GM18870 (cell line): ENCODE measurements around the gene IGSF9.

Source experiments
- ATAC-seq: cut with Tn5 transposase; IDR thresholded peaks from one replicate; pipeline ENCODE4 v1.9.1; 2021; ENCODE audit warnings: moderate library complexity; ENCODE audit not compliant: unreplicated experiment

The IGSF9 gene

GRCh38 chr1:159947942-159948341, 2.5 kb upstream of the IGSF9 start:
- no peak for ATAC-seq

GRCh38 chr1:159946242-159947187, 1.1 kb upstream of the IGSF9 start:
- ATAC-seq: no peak

- no peak for ATAC-seq
These were observed 574 bp downstream of the IGSF9 start for GRCh38 chr1:159944623-159945455.

GRCh38 chr1:159943908-159944622, 1.3 kb downstream of the IGSF9 start:
- ATAC-seq: no peak

GRCh38 chr1:159943278-159943640, 2.2 kb downstream of the IGSF9 start:
- no peak for ATAC-seq

GRCh38 chr1:159942632-159943277, 2.7 kb downstream of the IGSF9 start:
- no peak for ATAC-seq

GRCh38 chr1:159941591-159942560, 3.5 kb downstream of the IGSF9 start:
- ATAC-seq: no peak

- no peak for ATAC-seq
These were observed 4.3 kb downstream of the IGSF9 start for GRCh38 chr1:159941141-159941540.

GRCh38 chr1:159940006-159940620, 5.3 kb downstream of the IGSF9 start:
- ATAC-seq: no peak

- no peak for ATAC-seq
These were observed 5.8 kb downstream of the IGSF9 start for GRCh38 chr1:159939678-159940002.

GRCh38 chr1:159938905-159939677, 6.3 kb downstream of the IGSF9 start:
- no peak for ATAC-seq

- ATAC-seq: no peak
These were observed 7.1 kb downstream of the IGSF9 start for GRCh38 chr1:159938211-159938852.

GRCh38 chr1:159937054-159937750, 8.2 kb downstream of the IGSF9 start:
- no peak for ATAC-seq

- no peak for ATAC-seq
These were observed 9.0 kb downstream of the IGSF9 start for GRCh38 chr1:159936273-159936904.

- ATAC-seq: no peak
These were observed 9.6 kb downstream of the IGSF9 start for GRCh38 chr1:159935719-159936272.

- no peak for ATAC-seq
These were observed 10.1 kb downstream of the IGSF9 start for GRCh38 chr1:159935305-159935704.
